ENCODE results near the gene RELL2.

DNA sequence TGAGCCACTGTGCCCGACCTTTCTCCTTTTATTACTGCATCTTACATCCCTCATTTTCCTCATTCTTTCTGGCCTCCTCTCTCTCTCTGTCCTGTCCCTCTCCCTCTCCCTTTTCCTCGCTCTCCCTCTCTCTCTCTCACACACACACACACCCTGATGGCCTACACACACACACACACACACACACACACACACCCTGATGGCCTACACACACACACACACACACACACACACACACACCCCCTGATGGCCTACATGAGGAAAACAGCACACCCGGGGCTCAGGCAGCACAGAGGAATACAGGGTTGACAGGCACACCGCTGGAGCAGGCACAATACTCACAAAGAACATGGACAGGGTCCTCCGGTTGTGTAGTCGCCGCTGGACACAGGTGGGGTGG, 18.2 kb downstream of the RELL2 start:
- TF ChIP-seq EZH2 (IDR thresholded peaks at IDR 0.05; ENCODE audit: borderline replicate concordance) = no peak
- TF ChIP-seq, protein P1, sequence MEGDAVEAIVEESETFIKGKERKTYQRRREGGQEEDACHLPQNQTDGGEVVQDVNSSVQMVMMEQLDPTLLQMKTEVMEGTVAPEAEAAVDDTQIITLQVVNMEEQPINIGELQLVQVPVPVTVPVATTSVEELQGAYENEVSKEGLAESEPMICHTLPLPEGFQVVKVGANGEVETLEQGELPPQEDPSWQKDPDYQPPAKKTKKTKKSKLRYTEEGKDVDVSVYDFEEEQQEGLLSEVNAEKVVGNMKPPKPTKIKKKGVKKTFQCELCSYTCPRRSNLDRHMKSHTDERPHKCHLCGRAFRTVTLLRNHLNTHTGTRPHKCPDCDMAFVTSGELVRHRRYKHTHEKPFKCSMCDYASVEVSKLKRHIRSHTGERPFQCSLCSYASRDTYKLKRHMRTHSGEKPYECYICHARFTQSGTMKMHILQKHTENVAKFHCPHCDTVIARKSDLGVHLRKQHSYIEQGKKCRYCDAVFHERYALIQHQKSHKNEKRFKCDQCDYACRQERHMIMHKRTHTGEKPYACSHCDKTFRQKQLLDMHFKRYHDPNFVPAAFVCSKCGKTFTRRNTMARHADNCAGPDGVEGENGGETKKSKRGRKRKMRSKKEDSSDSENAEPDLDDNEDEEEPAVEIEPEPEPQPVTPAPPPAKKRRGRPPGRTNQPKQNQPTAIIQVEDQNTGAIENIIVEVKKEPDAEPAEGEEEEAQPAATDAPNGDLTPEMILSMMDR (IDR thresholded peaks at IDR 0.05; ENCODE audit: poor library complexity) = no peak

Data from hepatocyte (in vitro differentiated cells).